NCI-H1694 treated with DMSO at 0.1 percent for 48 hours (cell line): Measurements from ENCODE around the gene EARS2.
"Not testable (repeated sequence)": the region's sequence is repeated elsewhere in the genome, so short reads cannot be mapped to it uniquely, and the experiment has no call there.

ENCODE experiments used
- DNase-seq: peaks from one replicate; lab custom pipeline; 2025; lab: John Stamatoyannopoulos, UW

EARS2 gene

GRCh38 chr16:23567602-23568001 lies 10.5 kb upstream of the EARS2 start:
- DNase-seq, result no peak

DNA sequence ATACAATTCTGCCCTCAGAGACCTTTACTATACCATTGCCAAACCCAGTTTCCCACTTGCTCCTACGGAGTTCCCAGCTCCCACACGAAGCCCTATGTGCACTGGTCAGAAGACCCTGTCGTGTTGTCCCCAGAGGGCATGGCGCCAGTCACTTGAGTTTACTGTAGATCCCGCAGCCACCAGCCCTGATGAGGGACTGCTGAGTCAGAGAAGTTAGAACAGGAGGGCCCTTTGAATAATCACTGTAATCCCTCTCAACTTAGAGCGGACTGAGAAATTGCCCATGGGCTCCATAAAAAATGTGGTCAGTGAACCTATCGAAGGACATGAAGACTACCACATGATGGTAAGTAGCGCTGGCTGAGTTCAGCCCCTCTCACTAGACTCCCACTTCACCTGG lies 9.6 kb upstream of the EARS2 start:
- no peak for DNase-seq

- no peak for DNase-seq
Observed at GRCh38 chr16:23564575-23565363, 7.6 kb upstream of the EARS2 start.

DNA sequence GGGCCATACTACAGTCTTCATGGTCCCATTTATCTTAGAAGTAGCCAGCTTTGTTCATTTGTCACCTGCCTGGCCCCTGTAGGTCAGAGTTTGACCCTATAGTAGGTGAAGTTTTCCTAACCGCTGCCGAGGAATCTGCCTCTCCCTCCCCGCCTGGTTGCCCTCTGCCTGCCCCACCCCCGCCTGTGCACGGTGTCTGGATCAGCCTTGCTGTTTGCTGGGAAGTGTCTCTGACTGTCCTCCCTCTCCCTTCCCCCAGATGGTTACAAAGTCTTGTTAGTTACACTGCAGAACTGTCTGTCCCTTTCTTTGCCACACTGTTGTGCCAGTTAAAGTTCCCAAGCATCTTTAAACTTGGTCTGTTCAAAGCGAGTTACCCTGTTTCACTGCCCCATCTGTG lies 6.0 kb upstream of the EARS2 start:
- DNase-seq, result no peak

GRCh38 chr16:23562505-23562904 lies 5.4 kb upstream of the EARS2 start:
- no peak for DNase-seq

DNA sequence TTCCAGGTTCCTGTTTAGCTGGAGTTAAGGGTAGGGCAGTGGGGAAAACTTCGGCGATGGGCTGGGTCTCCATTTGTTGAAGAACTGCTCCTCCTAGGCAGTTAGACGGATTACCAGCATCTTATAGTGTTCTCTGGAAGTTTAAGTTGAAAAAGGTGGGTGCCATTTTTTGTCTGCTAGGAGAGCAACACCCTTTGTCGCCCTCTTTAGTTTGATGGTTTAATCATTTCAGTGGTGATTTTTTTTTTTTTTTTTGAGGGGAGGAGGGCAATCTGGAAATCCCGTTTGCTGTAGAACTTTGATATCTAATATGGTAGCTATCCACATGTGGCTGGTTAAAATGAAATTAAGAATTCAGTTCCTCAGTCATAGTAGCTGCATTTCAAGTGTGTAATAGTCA lies 4.4 kb upstream of the EARS2 start:
- no peak for DNase-seq

DNA sequence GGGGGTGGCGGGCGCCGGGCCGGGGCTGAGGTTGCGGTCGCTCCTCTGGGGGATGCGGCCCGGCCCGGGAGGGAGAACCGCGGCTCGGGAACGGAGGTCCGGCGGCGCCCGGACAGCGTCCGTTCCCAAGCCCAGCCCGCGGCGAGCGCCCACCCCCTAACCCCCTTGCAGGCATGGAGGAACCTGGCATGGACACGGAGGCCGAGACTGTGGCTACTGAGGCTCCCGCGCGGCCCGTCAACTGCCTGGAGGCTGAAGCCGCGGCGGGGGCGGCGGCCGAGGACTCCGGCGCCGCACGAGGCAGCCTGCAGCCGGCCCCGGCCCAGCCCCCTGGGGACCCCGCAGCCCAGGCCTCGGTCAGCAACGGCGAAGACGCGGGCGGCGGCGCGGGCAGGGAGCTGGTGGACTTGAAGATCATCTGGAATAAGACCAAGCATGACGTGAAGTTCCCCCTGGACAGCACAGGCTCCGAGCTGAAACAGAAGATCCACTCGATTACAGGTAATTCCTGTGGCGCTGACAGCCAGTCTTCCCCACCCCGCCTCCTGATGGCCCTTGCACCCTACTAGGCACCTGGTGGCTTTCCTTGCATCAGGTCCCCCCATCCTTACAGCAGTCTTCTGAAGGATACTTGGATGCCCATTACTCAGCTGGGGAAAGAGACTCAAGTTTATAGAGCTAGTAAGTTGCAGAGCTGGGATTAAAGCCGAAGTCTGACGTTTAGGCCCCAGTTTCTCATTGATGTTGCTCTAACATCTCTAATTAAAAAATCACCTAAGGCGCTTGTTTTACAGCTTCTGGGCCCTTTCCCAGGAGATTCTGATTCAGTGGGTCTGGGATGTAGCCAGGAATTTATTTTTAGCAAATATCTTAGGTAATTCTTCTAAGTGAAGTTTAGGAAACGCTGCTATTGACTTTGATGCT lies 891 bp upstream of the EARS2 start:
- no peak for DNase-seq

- no peak for DNase-seq
Observed at GRCh38 chr16:23554536-23554935, 2.6 kb downstream of the EARS2 start.

GRCh38 chr16:23552161-23552560 lies 5.0 kb downstream of the EARS2 start:
- no peak for DNase-seq

GRCh38 chr16:23549938-23550337 lies 7.2 kb downstream of the EARS2 start:
- no peak for DNase-seq

DNA sequence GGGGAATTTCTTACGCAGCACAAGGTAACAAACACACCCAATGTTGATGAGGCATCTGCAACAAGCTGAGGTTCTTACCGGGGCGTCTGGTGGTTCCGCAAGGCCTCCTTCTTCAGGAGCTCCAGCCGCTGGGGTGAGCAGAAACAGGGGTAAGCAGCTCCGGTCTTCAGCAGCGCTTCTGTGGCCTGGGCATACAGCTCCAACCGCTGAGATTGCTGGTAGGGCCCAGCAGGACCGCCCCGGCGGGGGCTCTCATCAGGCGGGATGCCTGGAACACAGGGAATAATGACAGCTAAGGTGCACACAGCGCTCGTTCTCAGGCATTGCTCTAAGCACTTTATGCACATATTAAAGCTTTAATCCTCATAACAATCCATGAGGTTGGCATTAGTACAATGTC lies 12.7 kb downstream of the EARS2 start:
- no peak for DNase-seq

- not testable (repeated sequence) for DNase-seq
Observed at GRCh38 chr16:23540817-23541178, 16.4 kb downstream of the EARS2 start.

DNA sequence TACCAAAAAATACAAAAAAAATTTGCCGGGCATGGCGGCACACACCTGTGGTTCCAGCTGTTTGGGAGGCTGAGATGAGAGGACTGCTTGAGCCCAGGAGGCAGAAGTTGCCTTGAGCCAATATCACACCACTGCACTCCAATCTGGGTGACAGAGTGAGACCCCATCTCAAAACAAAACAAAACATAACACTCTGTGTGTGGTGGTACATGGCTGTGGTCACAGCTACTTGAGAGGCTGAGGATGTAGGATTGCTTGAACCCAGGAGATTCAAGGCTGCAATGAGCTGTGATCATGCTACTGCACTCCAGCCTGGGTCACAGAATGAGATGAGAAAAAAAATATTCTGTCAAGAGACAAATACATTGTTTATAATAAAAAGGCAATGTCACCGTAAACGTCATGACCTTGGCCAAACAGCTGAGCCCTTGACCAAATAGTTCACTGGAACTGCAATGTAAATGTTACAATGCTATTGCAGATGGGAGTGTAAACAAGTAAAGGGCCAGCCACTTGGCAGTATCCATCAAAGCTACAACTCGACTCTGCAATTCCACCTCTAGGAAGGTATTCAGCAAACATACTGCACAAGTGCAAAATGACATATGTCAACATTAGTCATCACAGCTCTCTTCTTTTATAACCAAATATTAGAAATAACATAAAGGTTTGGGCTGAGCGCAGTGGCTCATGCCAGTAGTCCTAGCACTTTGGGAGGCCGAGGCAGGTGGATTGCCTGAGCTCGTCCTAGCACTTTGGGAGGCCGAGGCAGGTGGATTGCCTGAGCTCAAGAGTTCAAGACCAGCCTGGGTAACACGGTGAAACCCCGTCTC lies 16.9 kb downstream of the EARS2 start:
- DNase-seq, result no peak

GRCh38 chr16:23538919-23539278 lies 18.3 kb downstream of the EARS2 start:
- DNase-seq, result no peak

DNA sequence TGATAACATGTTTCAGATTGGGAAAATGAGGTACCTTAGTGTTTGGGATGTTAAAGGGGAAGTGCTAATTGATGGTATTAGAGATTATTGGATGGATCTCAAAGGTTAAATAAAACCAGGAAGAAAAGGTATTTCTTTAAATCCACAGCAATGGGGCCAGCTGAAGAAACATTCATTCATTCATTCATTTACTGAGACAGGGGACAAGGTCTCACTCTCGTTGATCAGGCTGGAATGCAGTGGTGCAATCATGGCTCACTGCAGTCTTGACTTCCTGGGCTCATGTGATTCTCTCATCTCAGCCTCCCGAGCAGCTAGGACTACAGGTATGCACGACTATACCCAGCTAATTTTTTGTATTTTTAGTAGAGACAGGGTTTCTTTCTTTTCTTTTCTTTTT lies 19.8 kb downstream of the EARS2 start:
- DNase-seq, result no peak

DNA sequence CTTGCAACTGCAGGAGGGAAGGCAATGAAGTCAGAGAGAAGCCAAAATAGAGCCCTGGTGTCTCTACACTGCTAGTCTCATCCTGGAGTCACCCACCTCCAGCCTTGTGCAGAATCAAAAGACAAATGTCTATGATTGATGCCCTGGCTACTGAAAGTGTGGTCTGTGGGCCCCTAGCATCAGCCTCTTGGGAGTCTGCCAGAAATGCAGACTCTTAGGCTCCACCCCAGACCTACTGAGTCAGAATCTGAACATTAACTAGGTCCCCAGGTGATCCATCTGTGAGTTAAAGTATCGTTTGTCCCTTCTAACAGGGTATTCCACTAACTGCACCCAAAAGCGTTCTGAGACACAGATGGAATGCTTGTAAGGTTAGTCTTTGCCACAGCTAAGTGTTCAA lies 21.2 kb downstream of the EARS2 start:
- no peak for DNase-seq

GRCh38 chr16:23534868-23535860 lies 22.0 kb downstream of the EARS2 start:
- DNase-seq, result no peak

DNA sequence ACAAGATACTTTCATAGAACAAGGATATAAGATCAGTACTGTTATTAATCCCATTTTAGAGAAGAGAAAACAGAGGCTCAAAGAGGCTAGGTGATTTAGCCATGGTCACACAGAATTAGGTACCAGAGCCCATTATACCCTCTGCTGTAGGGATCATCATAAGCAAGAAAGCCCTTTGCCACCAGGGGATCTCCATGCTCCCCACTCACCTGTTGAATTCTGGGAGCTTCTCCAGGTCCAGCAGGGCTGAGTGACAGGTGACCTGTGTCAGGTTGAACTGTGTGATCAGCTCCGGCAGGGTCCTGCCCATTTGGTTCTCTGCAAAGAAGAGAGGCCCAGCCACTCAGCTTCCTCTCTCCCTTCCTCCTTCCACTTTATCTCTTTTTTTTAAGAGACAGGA lies 24.7 kb downstream of the EARS2 start:
- DNase-seq, result no peak

DNA sequence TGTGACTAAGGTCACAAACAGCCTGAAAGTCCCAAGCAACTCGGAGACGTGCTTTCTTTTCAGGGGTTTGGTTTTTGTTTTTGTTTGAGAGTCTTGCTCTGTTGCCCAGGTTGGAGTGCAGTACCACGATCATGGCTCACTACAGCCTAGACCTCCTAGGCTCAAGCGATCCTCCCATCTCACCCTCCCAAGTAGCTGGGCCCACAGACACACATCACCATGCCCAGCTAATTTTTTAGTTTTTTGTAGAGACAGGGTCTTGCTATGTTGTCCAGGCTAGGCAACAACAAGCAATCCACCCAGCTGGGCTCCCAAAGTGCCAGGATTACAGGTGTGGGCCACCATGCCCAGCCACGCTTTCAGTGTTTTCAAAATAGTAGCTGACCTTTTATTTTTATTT lies 27.1 kb downstream of the EARS2 start:
- no peak for DNase-seq

DNA sequence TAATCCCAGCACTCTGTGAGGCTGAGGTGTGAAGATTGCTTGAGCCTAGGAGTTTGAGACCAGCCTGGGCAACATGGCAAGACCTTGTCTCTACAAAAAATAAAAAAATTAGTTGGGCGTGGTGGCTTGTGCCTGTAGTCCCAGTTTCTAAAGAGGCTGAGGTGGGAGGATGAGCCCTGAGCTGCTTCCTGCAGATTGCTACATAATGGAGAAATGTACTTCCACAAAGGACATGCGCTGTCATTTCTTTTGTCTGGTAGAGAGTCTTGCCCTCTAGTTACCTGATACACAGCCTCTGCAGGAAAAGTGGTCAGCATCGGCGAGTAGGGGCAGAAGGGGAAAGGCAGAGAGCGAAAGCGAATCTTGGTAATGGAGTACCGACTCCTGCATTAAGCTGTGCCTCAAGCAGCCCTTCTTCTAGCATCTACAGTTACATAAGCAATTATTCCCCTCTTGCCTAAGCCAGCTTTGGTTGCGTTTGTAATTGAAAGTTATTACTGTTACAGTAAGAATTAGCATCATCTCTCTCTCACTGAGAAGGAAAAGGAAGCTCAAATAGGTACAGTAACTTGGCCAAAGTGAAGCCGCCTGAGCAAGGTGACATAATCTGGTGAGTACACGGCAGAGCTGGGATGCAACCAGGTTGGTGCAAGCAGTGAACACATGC lies 28.4 kb downstream of the EARS2 start:
- no peak for DNase-seq
